Neutrophil (primary cell): ENCODE measurements around the gene OR52N1.

Source experiments
- H3K27ac ChIP-seq: fragments of 200-600 bp; sonication (generic); 2 replicates; pipeline ENCODE4 v1.5.1; 2016; ENCODE audit warnings: mild to moderate bottlenecking, moderate library complexity
- H3K27me3 ChIP-seq: fragments of 200-600 bp; sonication (generic); 2 replicates; pipeline ENCODE4 v1.6.0; 2016; ENCODE audit warnings: mild to moderate bottlenecking
- H3K36me3 ChIP-seq: fragments of 200-600 bp; sonication (generic); 2 replicates; pipeline ENCODE4 v1.5.1; 2017
- H3K4me1 ChIP-seq, 2 experiments: fragments of 200-600 bp in 1 of 2; sonication (generic) in 1 of 2; 1 replicate in 1 of 2; 2 replicates in 1 of 2; pipeline versions ENCODE4 v1.5.1 to v1.6.1; 2013 to 2016; ENCODE audit warnings: low read depth in 1 of 2, low read length in 1 of 2, mild to moderate bottlenecking in 1 of 2, moderate library complexity in 1 of 2; ENCODE audit not compliant: control insufficient read depth in 1 of 2, insufficient read depth in 1 of 2
- H3K4me3 ChIP-seq, 2 experiments: fragments of 200-600 bp in 1 of 2; sonication (generic) in 1 of 2; 1 replicate in 1 of 2; 2 replicates in 1 of 2; pipeline ENCODE4 v1.5.1; 2013 to 2016; ENCODE audit warnings: low read depth in 1 of 2, low read length in 1 of 2, mild to moderate bottlenecking in 1 of 2, moderate library complexity in 1 of 2
- H3K9me3 ChIP-seq: fragments of 200-600 bp; sonication (generic); 2 replicates; pipeline ENCODE4 v1.5.1; 2016
- TF ChIP-seq, protein P1 (sequence below): fragments of 200-600 bp; sonication (generic); IDR thresholded peaks from 2 replicates; pipeline ENCODE4 v1.5.1; 2016; ENCODE audit warnings: antibody characterized with exemption

The OR52N1 gene

DNA sequence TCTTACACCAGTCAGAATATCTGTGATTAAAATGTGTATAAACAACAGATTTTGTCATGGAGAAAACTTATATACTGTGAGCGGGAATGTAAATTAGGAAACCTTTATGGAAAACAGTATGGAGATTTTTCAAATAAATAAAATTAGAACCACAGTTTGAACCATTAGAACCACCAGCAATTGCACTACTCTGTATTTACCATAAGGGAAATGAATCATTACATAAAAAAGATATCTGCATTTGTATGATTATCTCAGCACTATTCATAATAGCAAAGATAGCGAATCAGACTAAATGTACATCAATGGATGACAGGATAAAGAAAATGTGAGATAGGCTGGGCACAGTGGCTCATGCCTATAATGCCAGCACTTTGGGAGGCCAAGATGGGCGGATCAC lies 44.5 kb downstream of the OR52N1 start:
- TF ChIP-seq, protein P1, sequence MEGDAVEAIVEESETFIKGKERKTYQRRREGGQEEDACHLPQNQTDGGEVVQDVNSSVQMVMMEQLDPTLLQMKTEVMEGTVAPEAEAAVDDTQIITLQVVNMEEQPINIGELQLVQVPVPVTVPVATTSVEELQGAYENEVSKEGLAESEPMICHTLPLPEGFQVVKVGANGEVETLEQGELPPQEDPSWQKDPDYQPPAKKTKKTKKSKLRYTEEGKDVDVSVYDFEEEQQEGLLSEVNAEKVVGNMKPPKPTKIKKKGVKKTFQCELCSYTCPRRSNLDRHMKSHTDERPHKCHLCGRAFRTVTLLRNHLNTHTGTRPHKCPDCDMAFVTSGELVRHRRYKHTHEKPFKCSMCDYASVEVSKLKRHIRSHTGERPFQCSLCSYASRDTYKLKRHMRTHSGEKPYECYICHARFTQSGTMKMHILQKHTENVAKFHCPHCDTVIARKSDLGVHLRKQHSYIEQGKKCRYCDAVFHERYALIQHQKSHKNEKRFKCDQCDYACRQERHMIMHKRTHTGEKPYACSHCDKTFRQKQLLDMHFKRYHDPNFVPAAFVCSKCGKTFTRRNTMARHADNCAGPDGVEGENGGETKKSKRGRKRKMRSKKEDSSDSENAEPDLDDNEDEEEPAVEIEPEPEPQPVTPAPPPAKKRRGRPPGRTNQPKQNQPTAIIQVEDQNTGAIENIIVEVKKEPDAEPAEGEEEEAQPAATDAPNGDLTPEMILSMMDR, result no peak
- H3K27ac ChIP-seq, result no peak overlapping the region

DNA sequence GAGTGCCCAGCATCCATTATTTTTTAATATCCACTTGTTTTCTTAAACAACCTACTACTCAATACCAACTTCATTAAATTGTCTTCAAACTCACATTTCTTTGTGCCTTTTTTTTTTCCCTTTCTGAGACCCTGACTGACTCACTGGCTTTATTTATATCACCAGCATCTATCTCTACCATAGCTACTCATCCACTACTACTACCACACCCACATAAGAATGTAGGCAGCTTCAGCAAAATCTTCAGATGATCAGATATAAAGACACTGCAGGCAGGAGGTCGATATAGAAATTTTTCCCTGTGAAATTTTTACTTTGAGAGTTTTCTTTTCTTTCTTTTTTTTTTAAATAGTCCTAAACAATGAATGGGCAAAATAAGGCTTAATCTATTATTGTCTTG lies 52.6 kb downstream of the OR52N1 start:
- no peaks in the 10 kb centered on the region for H3K27me3 ChIP-seq
- H3K4me1 ChIP-seq, result no peaks in the 10 kb centered on the region
- H3K9me3 ChIP-seq, result no peaks in the 10 kb centered on the region
- H3K36me3 ChIP-seq, result no peaks in the 10 kb centered on the region
- TF ChIP-seq, protein P1, result no peak
- H3K27ac ChIP-seq, result no peak overlapping the region
- no peak overlapping the region for H3K4me3 ChIP-seq

More for the DNA sequence above, 44.5 kb downstream of the OR52N1 start:
- H3K4me1 ChIP-seq, result no peaks in the 10 kb centered on the region
- H3K27me3 ChIP-seq, result no peaks in the 10 kb centered on the region
- H3K9me3 ChIP-seq, result no peaks in the 10 kb centered on the region
- no peak overlapping the region for H3K4me3 ChIP-seq
- no peaks in the 10 kb centered on the region for H3K36me3 ChIP-seq

DNA sequence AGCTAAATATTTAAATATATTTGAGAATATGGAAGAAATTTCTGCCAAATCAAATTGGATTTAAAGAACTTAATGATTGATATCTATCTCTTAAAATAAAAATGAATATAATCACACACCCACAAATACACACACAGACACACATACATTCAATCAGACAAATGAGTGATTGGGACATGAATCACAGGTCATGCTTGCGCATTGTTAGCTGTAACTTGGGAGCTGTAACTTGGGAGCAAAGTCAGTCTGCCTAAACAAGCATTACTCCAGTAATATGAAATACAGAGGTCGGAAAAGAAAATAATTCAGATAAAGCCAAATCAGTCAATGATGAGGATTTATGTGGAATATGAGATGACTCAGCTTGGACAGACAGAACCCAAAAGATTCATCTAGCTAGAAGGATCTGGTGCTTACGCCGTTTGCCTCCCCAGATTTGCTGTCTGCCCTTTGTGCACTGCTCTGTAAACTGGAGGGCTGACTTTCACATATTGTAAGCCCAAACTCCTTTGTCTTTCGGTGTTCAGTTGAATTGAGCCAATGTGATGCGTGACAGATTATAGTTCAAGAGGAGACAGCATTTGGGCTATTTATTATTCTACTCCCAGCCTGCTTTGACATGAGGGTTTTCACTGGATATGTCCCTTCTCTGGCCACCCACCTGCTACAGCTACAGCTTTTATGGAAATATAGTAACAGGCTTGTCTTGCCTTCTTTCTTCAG lies 53.2 kb downstream of the OR52N1 start:
- Histone ChIP-seq H3K27ac (no peak overlapping the region), H3K27me3 (no peaks in the 10 kb centered on the region)
- TF ChIP-seq, protein P1, result no peak

DNA sequence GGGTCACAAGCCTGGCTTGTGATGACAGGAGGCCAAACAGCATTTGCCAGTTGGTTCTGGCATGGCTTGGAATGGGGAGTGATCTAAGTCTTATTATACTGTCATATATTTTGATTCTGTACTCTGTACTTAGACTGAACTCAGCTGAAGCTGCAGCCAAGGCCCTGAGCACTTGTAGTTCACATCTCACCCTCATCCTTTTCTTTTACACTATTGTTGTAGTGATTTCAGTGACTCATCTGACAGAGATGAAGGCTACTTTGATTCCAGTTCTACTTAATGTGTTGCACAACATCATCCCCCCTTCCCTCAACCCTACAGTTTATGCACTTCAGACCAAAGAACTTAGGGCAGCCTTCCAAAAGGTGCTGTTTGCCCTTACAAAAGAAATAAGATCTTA lies 54.0 kb downstream of the OR52N1 start:
- no peaks in the 10 kb centered on the region for H3K9me3 ChIP-seq
- no peaks in the 10 kb centered on the region for H3K27me3 ChIP-seq
- H3K27ac ChIP-seq, result no peak overlapping the region
- no peaks in the 10 kb centered on the region for H3K4me1 ChIP-seq
- TF ChIP-seq, protein P1, result no peak
- H3K36me3 ChIP-seq, result no peaks in the 10 kb centered on the region
- H3K4me3 ChIP-seq, result no peak overlapping the region

More for the DNA sequence above, 53.2 kb downstream of the OR52N1 start:
- Histone ChIP-seq H3K9me3 (no peaks in the 10 kb centered on the region), H3K36me3 (no peaks in the 10 kb centered on the region), H3K4me3 (no peak overlapping the region), H3K4me1 (no peaks in the 10 kb centered on the region)
